ENCODE results near the gene SMPDL3B.

SMPDL3B gene

GRCh38 chr1:27940297-27940696, 5.5 kb downstream of the SMPDL3B start:
- TF ChIP-seq CTCF (conservative IDR thresholded peaks at IDR 0.05; ENCODE audit: low read length): peak; percentile 46
- DNase-seq (ENCODE audit: low read depth): peak; percentile 31
- H3K4me3 ChIP-seq (ENCODE audit: low read length): no peak overlapping the region

- no peak for DNase-seq (ENCODE audit: low read depth)
- no peak overlapping the region for H3K4me3 ChIP-seq (ENCODE audit: low read length)
- TF ChIP-seq CTCF (conservative IDR thresholded peaks at IDR 0.05; ENCODE audit: low read length): no peak
Observed at GRCh38 chr1:27940870-27941560, 6.2 kb downstream of the SMPDL3B start.

GRCh38 chr1:27941671-27942540, 7.1 kb downstream of the SMPDL3B start:
- TF ChIP-seq CTCF (conservative IDR thresholded peaks at IDR 0.05; ENCODE audit: low read length): no peak
- no peak overlapping the region for H3K4me3 ChIP-seq (ENCODE audit: low read length)
- no peak for DNase-seq (ENCODE audit: low read depth)

GRCh38 chr1:27945020-27945419, 10.2 kb downstream of the SMPDL3B start:
- no peak for TF ChIP-seq CTCF (conservative IDR thresholded peaks at IDR 0.05; ENCODE audit: low read length)

GRCh38 chr1:27949027-27949426, 14.2 kb downstream of the SMPDL3B start:
- DNase-seq (ENCODE audit: low read depth): no peak
- no peak for TF ChIP-seq CTCF (conservative IDR thresholded peaks at IDR 0.05; ENCODE audit: low read length)
- no peak overlapping the region for H3K4me3 ChIP-seq (ENCODE audit: low read length)

More at GRCh38 chr1:27945020-27945419, 10.2 kb downstream of the SMPDL3B start:
- H3K4me3 ChIP-seq (ENCODE audit: low read length): no peak overlapping the region
- no peak for DNase-seq (ENCODE audit: low read depth)

GRCh38 chr1:27951396-27951795, 16.6 kb downstream of the SMPDL3B start:
- TF ChIP-seq CTCF (conservative IDR thresholded peaks at IDR 0.05; ENCODE audit: low read length): no peak
- no peak overlapping the region for H3K4me3 ChIP-seq (ENCODE audit: low read length)
- no peak for DNase-seq (ENCODE audit: low read depth)
